ENCODE measurements around the gene DAPK2.

DAPK2 gene

DNA sequence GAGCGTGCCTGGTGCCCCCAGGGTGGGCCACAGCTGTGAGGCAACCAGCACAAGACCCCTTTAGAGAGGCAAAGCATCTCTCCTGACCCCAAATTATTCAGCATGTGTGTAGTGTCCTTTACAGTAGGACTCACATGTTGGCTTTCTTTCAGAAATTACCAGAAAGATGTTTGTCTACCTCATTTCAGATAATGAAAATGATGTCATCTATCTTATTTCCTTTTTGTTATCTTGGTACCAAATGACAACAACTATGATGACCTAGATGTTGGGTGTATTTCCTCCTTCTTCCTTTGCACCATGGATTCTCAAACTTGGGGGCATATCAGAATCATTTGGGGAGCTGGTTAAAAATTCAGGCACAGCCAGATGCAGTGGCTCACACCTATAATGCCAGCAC, 50.5 kb downstream of the DAPK2 start:
- DNase-seq (ENCODE audit: extremely low spot score) = no peak
- ChIA-PET POLR2A (no interaction called here), CTCF (no interaction called here)
- TF ChIP-seq SP1 (IDR thresholded peaks at IDR 0.05) (no peak), SUZ12 (IDR thresholded peaks at IDR 0.05) (no peak), BHLHE40 (IDR thresholded peaks at IDR 0.05; ENCODE audit: borderline replicate concordance) (no peak), LEF1 (IDR thresholded peaks at IDR 0.05; ENCODE audit: borderline replicate concordance) (no peak), FOXM1 (IDR thresholded peaks at IDR 0.05; ENCODE audit: borderline replicate concordance) (no peak)
- TF ChIP-seq, protein P1, sequence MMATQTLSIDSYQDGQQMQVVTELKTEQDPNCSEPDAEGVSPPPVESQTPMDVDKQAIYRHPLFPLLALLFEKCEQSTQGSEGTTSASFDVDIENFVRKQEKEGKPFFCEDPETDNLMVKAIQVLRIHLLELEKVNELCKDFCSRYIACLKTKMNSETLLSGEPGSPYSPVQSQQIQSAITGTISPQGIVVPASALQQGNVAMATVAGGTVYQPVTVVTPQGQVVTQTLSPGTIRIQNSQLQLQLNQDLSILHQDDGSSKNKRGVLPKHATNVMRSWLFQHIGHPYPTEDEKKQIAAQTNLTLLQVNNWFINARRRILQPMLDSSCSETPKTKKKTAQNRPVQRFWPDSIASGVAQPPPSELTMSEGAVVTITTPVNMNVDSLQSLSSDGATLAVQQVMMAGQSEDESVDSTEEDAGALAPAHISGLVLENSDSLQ (IDR thresholded peaks at IDR 0.05) = no peak

DNA sequence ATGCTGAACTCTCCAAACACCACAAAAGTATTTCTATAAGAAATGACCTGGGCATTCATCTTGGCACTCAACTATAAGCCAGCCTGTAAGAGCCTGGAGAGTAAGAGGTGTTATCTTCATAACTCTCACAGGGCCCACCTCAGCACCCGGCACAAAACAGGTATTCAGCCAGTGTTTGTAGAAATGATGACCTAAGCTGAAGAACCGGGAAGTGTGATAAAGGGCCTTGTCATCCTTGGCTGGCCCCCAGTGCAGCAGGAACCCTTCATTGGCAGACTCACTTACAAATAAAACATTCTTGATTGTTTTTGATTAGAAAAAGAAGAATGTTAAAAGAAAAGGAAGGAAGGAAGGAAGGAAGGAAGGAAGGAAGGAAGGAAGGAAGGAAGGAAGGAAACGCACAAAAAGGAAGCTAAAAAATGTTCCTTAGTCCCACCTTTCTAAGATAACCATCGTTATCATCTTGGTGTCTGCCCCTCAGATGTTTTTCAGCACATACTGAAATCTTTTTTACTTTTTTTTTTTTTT, 52.1 kb downstream of the DAPK2 start:
- TF ChIP-seq ARNT (IDR thresholded peaks at IDR 0.05) = no peak
- TF ChIP-seq CTBP1 (IDR thresholded peaks at IDR 0.05; ENCODE audit: borderline replicate concordance) = no peak
- TF ChIP-seq HDGF (IDR thresholded peaks at IDR 0.05; ENCODE audit: borderline replicate concordance) = no peak
- no peak for TF ChIP-seq FOXK2 (IDR thresholded peaks at IDR 0.05)
- TF ChIP-seq FOXM1 (IDR thresholded peaks at IDR 0.05; ENCODE audit: borderline replicate concordance) = no peak
- no peak for TF ChIP-seq ELF4 (IDR thresholded peaks at IDR 0.05)
- no peak for TF ChIP-seq LEF1 (IDR thresholded peaks at IDR 0.05; ENCODE audit: borderline replicate concordance)
- no peak for TF ChIP-seq FOXA1 (IDR thresholded peaks at IDR 0.05)
- no peak for TF ChIP-seq SP1 (IDR thresholded peaks at IDR 0.05)
- no peak for TF ChIP-seq NFRKB (IDR thresholded peaks at IDR 0.05)
- no peak for DNase-seq (ENCODE audit: extremely low spot score)
- ChIA-PET POLR2A (no interaction called here), CTCF (no interaction called here)

DNA sequence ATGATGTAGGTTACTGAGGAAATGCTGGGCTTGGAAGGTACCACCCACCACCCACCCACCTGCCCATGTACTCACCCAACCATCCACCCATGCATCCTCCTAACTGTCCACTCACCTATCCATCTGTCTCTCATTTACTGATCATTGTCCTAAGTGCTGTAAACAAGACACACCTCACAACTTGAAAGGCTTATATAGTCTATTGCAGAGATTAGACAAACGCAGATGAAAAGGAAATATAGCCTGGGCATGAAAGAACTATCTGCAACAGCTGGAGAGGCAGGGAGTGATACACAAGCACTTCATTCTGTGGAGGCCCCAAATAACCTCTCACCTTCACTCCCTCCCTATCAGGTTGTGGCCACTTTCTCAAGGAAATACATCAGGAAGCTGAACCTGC, 54.0 kb downstream of the DAPK2 start:
- CTCF ChIA-PET = interaction anchor here (0.6 kb wide), 1 partner anchor 95 kb away, joined by 4 read pairs; no protein-coding TSS in a partner anchor
- TF ChIP-seq SUZ12 (IDR thresholded peaks at IDR 0.05) (no peak), ARNT (IDR thresholded peaks at IDR 0.05) (no peak), BHLHE40 (IDR thresholded peaks at IDR 0.05; ENCODE audit: borderline replicate concordance) (no peak), CTBP1 (IDR thresholded peaks at IDR 0.05; ENCODE audit: borderline replicate concordance) (no peak), HDGF (IDR thresholded peaks at IDR 0.05; ENCODE audit: borderline replicate concordance) (no peak), FOXA1 (IDR thresholded peaks at IDR 0.05) (no peak), FOXM1 (IDR thresholded peaks at IDR 0.05; ENCODE audit: borderline replicate concordance) (no peak), FOXK2 (IDR thresholded peaks at IDR 0.05) (no peak), LEF1 (IDR thresholded peaks at IDR 0.05; ENCODE audit: borderline replicate concordance) (no peak), TARDBP (IDR thresholded peaks at IDR 0.05) (no peak), NFRKB (IDR thresholded peaks at IDR 0.05) (no peak)
- TF ChIP-seq, protein P1 (IDR thresholded peaks at IDR 0.05) = no peak
- no peak for DNase-seq (ENCODE audit: extremely low spot score)
- POLR2A ChIA-PET = no interaction called here

DNA sequence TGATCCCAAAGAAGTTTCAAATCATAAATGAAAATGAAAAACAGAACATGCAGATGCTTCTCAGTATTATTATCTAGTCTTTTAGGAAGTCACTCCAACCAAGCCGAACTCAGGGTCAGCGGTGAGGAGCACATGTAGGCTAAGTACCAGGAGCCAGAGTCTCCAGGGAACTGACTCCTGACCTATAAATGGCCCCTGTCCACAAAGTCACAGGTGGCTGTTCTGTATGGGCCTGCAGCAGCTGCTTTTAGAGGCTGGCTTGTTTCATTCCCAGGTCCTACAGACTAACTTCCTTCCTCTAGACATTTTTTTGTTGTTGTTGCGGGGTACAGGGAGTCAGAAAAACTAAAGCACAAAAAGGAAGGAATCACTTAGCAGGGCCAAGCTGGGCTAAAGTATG, 54.6 kb downstream of the DAPK2 start:
- TF ChIP-seq SUZ12 (IDR thresholded peaks at IDR 0.05) (no peak), CTBP1 (IDR thresholded peaks at IDR 0.05; ENCODE audit: borderline replicate concordance) (no peak), SP1 (IDR thresholded peaks at IDR 0.05) (no peak), TARDBP (IDR thresholded peaks at IDR 0.05) (no peak), FOXK2 (IDR thresholded peaks at IDR 0.05) (no peak), FOXA1 (IDR thresholded peaks at IDR 0.05) (no peak), FOXM1 (IDR thresholded peaks at IDR 0.05; ENCODE audit: borderline replicate concordance) (no peak), ARNT (IDR thresholded peaks at IDR 0.05) (no peak), LEF1 (IDR thresholded peaks at IDR 0.05; ENCODE audit: borderline replicate concordance) (no peak), NFRKB (IDR thresholded peaks at IDR 0.05) (no peak), HDGF (IDR thresholded peaks at IDR 0.05; ENCODE audit: borderline replicate concordance) (no peak), L3MBTL2 (conservative IDR thresholded peaks at IDR 0.05) (no peak), ELF4 (IDR thresholded peaks at IDR 0.05) (no peak), BHLHE40 (IDR thresholded peaks at IDR 0.05; ENCODE audit: borderline replicate concordance) (no peak), ZNF384 (IDR thresholded peaks at IDR 0.05) (no peak)
- TF ChIP-seq, protein P1 (IDR thresholded peaks at IDR 0.05) = no peak
- ChIA-PET POLR2A (no interaction called here), CTCF (no interaction called here)
- no peak for DNase-seq (ENCODE audit: extremely low spot score)

DNA sequence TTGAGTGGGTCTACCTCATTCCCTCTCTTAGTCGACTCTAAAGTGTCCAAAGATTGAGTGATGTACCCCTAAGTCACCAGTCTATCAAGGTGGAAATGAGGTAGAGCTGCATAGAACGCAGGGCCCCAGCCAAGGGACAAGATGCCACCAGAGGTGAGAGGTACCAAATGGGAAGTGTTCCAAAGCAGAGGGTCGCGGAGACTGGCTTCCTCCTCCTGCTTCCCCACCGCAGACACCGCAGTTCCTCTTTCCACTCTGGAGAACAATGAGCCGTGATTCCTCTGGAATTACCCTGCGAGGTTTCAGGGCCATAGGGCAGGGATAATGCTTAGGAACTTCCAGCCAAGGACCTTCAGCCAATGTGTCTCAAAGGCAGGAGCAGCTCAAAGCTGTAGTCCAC, 55.8 kb downstream of the DAPK2 start:
- no peak for TF ChIP-seq NFRKB (IDR thresholded peaks at IDR 0.05)
- TF ChIP-seq, protein P1 (IDR thresholded peaks at IDR 0.05) = no peak
- no peak for TF ChIP-seq HDGF (IDR thresholded peaks at IDR 0.05; ENCODE audit: borderline replicate concordance)
- TF ChIP-seq FOXK2 (IDR thresholded peaks at IDR 0.05) = no peak
- TF ChIP-seq ARNT (IDR thresholded peaks at IDR 0.05) = no peak
- no peak for TF ChIP-seq BHLHE40 (IDR thresholded peaks at IDR 0.05; ENCODE audit: borderline replicate concordance)
- no peak for TF ChIP-seq LEF1 (IDR thresholded peaks at IDR 0.05; ENCODE audit: borderline replicate concordance)
- no peak for TF ChIP-seq ELF4 (IDR thresholded peaks at IDR 0.05)
- TF ChIP-seq TARDBP (IDR thresholded peaks at IDR 0.05) = no peak
- no peak for TF ChIP-seq ZNF384 (IDR thresholded peaks at IDR 0.05)
- no peak for TF ChIP-seq FOXA1 (IDR thresholded peaks at IDR 0.05)
- no peak for TF ChIP-seq SUZ12 (IDR thresholded peaks at IDR 0.05)
- no peak for TF ChIP-seq CTBP1 (IDR thresholded peaks at IDR 0.05; ENCODE audit: borderline replicate concordance)
- no peak for TF ChIP-seq L3MBTL2 (conservative IDR thresholded peaks at IDR 0.05)
- ChIA-PET POLR2A (no interaction called here), CTCF (interaction anchor here (0.7 kb wide), 1 partner anchor 45 kb away, joined by 3 read pairs; no protein-coding TSS in a partner anchor)
- DNase-seq (ENCODE audit: extremely low spot score) = no peak

Data from HEK293T (cell line).